Measurements from ENCODE around the gene PRR19. TPM values are rescaled to one million over a fixed set of nuclear protein-coding genes. Genes with fewer than 3 reads are reported as not detected.

The PRR19 gene
- total RNA-seq, 1 experiment from 2014 or later, result 3.2 TPM

GRCh38 chr19:42282819-42283187 lies 19.1 kb upstream of the PRR19 start:
- peaks cover 40 to 49% of the 10 kb centered on the region in 2 experiments for H3K4me1 Mint-ChIP-seq
- no peak overlapping the region for H2BK20ac ChIP-seq (ENCODE audit: low read depth, low read length, poor library complexity, severe bottlenecking)

More at GRCh38 chr19:42282819-42283187, 19.1 kb upstream of the PRR19 start:
- Histone ChIP-seq H3K4me1 (ENCODE audit: insufficient read depth, low read length) (peaks cover 8% of the 10 kb centered on the region; the same call in 1 of the 2 replicates), H3K56ac (ENCODE audit: insufficient read length, low read depth, low read length) (no peak overlapping the region), H3K27ac (ENCODE audit: insufficient read length, low read depth, low read length) (no peak overlapping the region), H2BK120ac (ENCODE audit: low read depth, low read length, poor library complexity, severe bottlenecking) (no peak overlapping the region), H2BK5ac (ENCODE audit: insufficient read length, low read length) (no peak overlapping the region), H2BK12ac (ENCODE audit: insufficient read length, low read depth, low read length) (no peak overlapping the region), H3K4ac (ENCODE audit: low read depth, low read length) (no peak overlapping the region), H2AFZ (ENCODE audit: low read length) (no peak overlapping the region), H3K18ac (ENCODE audit: insufficient read length, low read depth, low read length) (no peak overlapping the region), H3K23me2 (ENCODE audit: insufficient read length, low read depth, low read length, poor library complexity, severe bottlenecking) (peaks cover 19% of the 10 kb centered on the region), H3K23ac (ENCODE audit: insufficient read length, low read depth, low read length) (no peak overlapping the region), H4K8ac (replicated peaks; ENCODE audit: insufficient read length, low read depth, low read length) (no peak overlapping the region), H3K9me3 (ENCODE audit: control insufficient read depth, low read depth, low read length) (no peaks in the 10 kb centered on the region), H2BK15ac (ENCODE audit: low read depth, low read length) (no peak overlapping the region), H2AK5ac (ENCODE audit: insufficient read length, low read length) (no peak overlapping the region), H4K20me1 (ENCODE audit: control insufficient read depth, insufficient read depth, insufficient read length) (peaks cover 3% of the 10 kb centered on the region), H4K91ac (ENCODE audit: insufficient read length, low read depth, low read length) (no peak overlapping the region), H3K4me2 (ENCODE audit: insufficient read depth, insufficient read length, low read length) (peak overlapping the region; percentile 76), H3K14ac (ENCODE audit: insufficient read depth, low read length) (no peak overlapping the region), H3K9ac (ENCODE audit: extremely low read depth, insufficient read length, low read length) (no peak overlapping the region), H3K79me2 (ENCODE audit: insufficient read depth, low read length) (peaks cover 3% of the 10 kb centered on the region; the same call in 1 of the 2 replicates), H3T11ph (ENCODE audit: low read length) (no peak overlapping the region), H4K5ac (ENCODE audit: insufficient read length, low read depth, low read length) (no peak overlapping the region), H3K79me1 (ENCODE audit: insufficient read depth, low read depth, low read length, poor library complexity, severe bottlenecking) (peaks cover 11% of the 10 kb centered on the region), H3K27me3 (ENCODE audit: insufficient read depth, low read length) (no peaks in the 10 kb centered on the region)
- WGBS (ENCODE audit: extremely low coverage, insufficient read length, low lambda C conversion rate), result 100% methylated on average over 1 of the region's 4 CpGs
- TF ChIP-seq, protein P1, sequence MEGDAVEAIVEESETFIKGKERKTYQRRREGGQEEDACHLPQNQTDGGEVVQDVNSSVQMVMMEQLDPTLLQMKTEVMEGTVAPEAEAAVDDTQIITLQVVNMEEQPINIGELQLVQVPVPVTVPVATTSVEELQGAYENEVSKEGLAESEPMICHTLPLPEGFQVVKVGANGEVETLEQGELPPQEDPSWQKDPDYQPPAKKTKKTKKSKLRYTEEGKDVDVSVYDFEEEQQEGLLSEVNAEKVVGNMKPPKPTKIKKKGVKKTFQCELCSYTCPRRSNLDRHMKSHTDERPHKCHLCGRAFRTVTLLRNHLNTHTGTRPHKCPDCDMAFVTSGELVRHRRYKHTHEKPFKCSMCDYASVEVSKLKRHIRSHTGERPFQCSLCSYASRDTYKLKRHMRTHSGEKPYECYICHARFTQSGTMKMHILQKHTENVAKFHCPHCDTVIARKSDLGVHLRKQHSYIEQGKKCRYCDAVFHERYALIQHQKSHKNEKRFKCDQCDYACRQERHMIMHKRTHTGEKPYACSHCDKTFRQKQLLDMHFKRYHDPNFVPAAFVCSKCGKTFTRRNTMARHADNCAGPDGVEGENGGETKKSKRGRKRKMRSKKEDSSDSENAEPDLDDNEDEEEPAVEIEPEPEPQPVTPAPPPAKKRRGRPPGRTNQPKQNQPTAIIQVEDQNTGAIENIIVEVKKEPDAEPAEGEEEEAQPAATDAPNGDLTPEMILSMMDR (conservative IDR thresholded peaks at IDR 0.05), result no peak
- peaks cover 10 to 13% (median 13%) of the 10 kb centered on the region in 3 experiments for H3K36me3 Mint-ChIP-seq (ENCODE audit: insufficient read depth in 1 of 3, low read depth in 3 of 3)
- no peaks in the 10 kb centered on the region; the same call in 1 of the 2 replicates for H3K27me3 Mint-ChIP-seq (ENCODE audit: low read depth)
- no peaks in the 10 kb centered on the region; a peak in 2 of 5 replicates for H3K9me3 Mint-ChIP-seq
- no peak for DNase-seq
- peak overlapping the region in 1 of 2 experiments; percentile 74; a peak in 2 of 5 replicates for H3K4me3 Mint-ChIP-seq
- H3K27ac Mint-ChIP-seq, result no peak overlapping the region
